H1 (cell line): ENCODE data around the gene PPCDC. TPM values are rescaled to one million over a fixed set of nuclear protein-coding genes. Genes with fewer than 3 reads are reported as not detected.

Source experiments
- CTCF ChIA-PET: fragments of 300-600 bp; sonication (Branson Sonifier 250); formaldehyde crosslinking; loops from one replicate; lab custom pipeline; 2021; ENCODE audit not compliant: partially characterized antibody; lab: Charles Lee
- POLR2A ChIA-PET: fragments of 300-600 bp; sonication (Branson Sonifier 250); formaldehyde crosslinking; loops from one replicate; lab custom pipeline; 2021; ENCODE audit warnings: inconsistent platforms; ENCODE audit not compliant: partially characterized antibody; lab: Charles Lee
- DNase-seq, 2 experiments: peaks; one replicate each; pipeline versions ENCODE4 v3.0.0 to v3.0.0-alpha.2; 2010 to 2022; ENCODE audit warnings: low spot score in 2 of 2, low read depth in 1 of 2, mixed read lengths in 1 of 2
- FAIRE-seq: peaks from 2 replicates; lab custom pipeline; 2011; peaks lifted over from hg19 to GRCh38; lab: Jason Lieb, UNC
- H2AFZ ChIP-seq: 2 replicates; pipeline ENCODE4 v1.8.1; 2012; ENCODE audit warnings: low read length, inconsistent platforms
- H2AK5ac ChIP-seq: 2 replicates; pipeline ENCODE4 v1.6.1; 2013; ENCODE audit warnings: low read depth, low read length
- H2BK120ac ChIP-seq: replicated peaks from 2 replicates; pipeline ENCODE3; 2013; ENCODE audit warnings: low read depth, low read length, inconsistent platforms
- H2BK12ac ChIP-seq: 2 replicates; pipeline ENCODE4 v1.6.1; 2013; ENCODE audit warnings: low read depth, low read length
- H2BK15ac ChIP-seq: 2 replicates; pipeline ENCODE4 v1.6.1; 2013; ENCODE audit warnings: low read length
- H2BK20ac ChIP-seq: 2 replicates; pipeline ENCODE4 v1.6.1; 2013; ENCODE audit warnings: low read length
- H2BK5ac ChIP-seq: 2 replicates; pipeline ENCODE4 v1.6.1; 2013; ENCODE audit warnings: low read depth, low read length
- H3K14ac ChIP-seq: 2 replicates; pipeline ENCODE4 v1.6.1; 2013; ENCODE audit warnings: inconsistent platforms; ENCODE audit not compliant: insufficient read length
- H3K18ac ChIP-seq: 2 replicates; pipeline ENCODE4 v1.6.1; 2013; ENCODE audit warnings: low read length; ENCODE audit errors: extremely low read depth
- H3K23ac ChIP-seq: 2 replicates; pipeline ENCODE4 v1.6.1; 2013; ENCODE audit warnings: inconsistent platforms; ENCODE audit not compliant: insufficient read length
- H3K23me2 ChIP-seq: 2 replicates; pipeline ENCODE4 v1.6.1; 2013; ENCODE audit warnings: low read depth, low read length
- H3K27ac ChIP-seq: 2 replicates; pipeline ENCODE4 v1.6.1; 2011; ENCODE audit warnings: low read depth, low read length, inconsistent platforms
- H3K27me3 ChIP-seq, 4 experiments: replicated peaks in 1 of 4; 1 replicate in 1 of 4; 2 replicates in 3 of 4; pipeline versions ENCODE4 v1.6.1 to v1.8.1; 2011 to 2013; ENCODE audit warnings: low read length in 3 of 4, mild to moderate bottlenecking in 3 of 4, inconsistent platforms in 2 of 4, mixed read lengths in 2 of 4, moderate library complexity in 1 of 4; ENCODE audit not compliant: control insufficient read depth in 3 of 4, insufficient read depth in 3 of 4; ENCODE audit errors: extremely low read depth in 1 of 4
- H3K36me3 ChIP-seq, 4 experiments: 2 replicates each; pipeline versions ENCODE4 v1.6.1 to v1.8.1; 2011 to 2013; ENCODE audit warnings: mild to moderate bottlenecking in 4 of 4, low read length in 3 of 4, moderate library complexity in 2 of 4, control low read depth in 1 of 4, inconsistent platforms in 1 of 4; ENCODE audit not compliant: insufficient read depth in 4 of 4, control insufficient read depth in 2 of 4
- H3K4ac ChIP-seq: replicated peaks from 2 replicates; pipeline ENCODE3; 2013; ENCODE audit warnings: low read length, low read depth, mixed read lengths, inconsistent platforms; ENCODE audit not compliant: insufficient read length
- H3K4me1 ChIP-seq, 4 experiments: replicated peaks in 1 of 4; 1 replicate in 1 of 4; 2 replicates in 3 of 4; pipeline versions ENCODE4 v1.6.1 to v1.8.1; 2011 to 2013; ENCODE audit warnings: low read length in 3 of 4, inconsistent platforms in 2 of 4, mixed read lengths in 1 of 4; ENCODE audit not compliant: insufficient read depth in 4 of 4, control insufficient read depth in 3 of 4
- H3K4me2 ChIP-seq, 2 experiments: 2 replicates each; pipeline versions ENCODE4 v1.6.1 to v1.8.1; 2011 to 2013; ENCODE audit warnings: low read depth in 2 of 2, low read length in 2 of 2, control low read depth in 1 of 2, inconsistent platforms in 1 of 2, mild to moderate bottlenecking in 1 of 2; ENCODE audit not compliant: insufficient read depth in 1 of 2
- H3K4me3 ChIP-seq, 4 experiments: fragments of 200-600, 300-600 bp in 1 of 4; sonication (generic), shearing (Covaris generic), sonication (Bioruptor Twin) in 1 of 4; 2 replicates each; pipeline versions ENCODE4 v1.5.1 to v1.8.1; 2011 to 2016; ENCODE audit warnings: low read length in 4 of 4, low read depth in 3 of 4, control low read depth in 2 of 4, inconsistent platforms in 2 of 4, mild to moderate bottlenecking in 2 of 4, mixed read lengths in 1 of 4, moderate library complexity in 1 of 4; ENCODE audit not compliant: insufficient read depth in 2 of 4; ENCODE audit errors: extremely low read depth in 1 of 4
- H3K56ac ChIP-seq: replicated peaks from 2 replicates; pipeline ENCODE3; 2013; ENCODE audit warnings: low read depth, mild to moderate bottlenecking, mixed read lengths, low read length, inconsistent platforms; ENCODE audit not compliant: insufficient read length
- H3K79me1 ChIP-seq: 2 replicates; pipeline ENCODE4 v1.6.1; 2013; ENCODE audit warnings: low read depth, low read length, control low read depth
- H3K79me2 ChIP-seq, 2 experiments: 2 replicates each; pipeline versions ENCODE4 v1.6.1 to v1.8.1; 2012 to 2013; ENCODE audit warnings: low read length in 2 of 2, mild to moderate bottlenecking in 2 of 2, inconsistent platforms in 1 of 2; ENCODE audit not compliant: insufficient read depth in 2 of 2, control insufficient read depth in 1 of 2
- H3K9ac ChIP-seq, 4 experiments: replicated peaks in 1 of 4; 1 replicate in 1 of 4; 2 replicates in 3 of 4; pipeline versions ENCODE4 v1.6.1 to v1.8.1; 2011 to 2013; ENCODE audit warnings: low read depth in 3 of 4, low read length in 3 of 4, control low read depth in 2 of 4, mild to moderate bottlenecking in 2 of 4, moderate library complexity in 2 of 4, inconsistent platforms in 1 of 4; ENCODE audit errors: extremely low read depth in 1 of 4
- H3K9me3 ChIP-seq, 2 experiments: 2 replicates each; pipeline versions ENCODE4 v1.6.1 to v1.8.1; 2012 to 2013; ENCODE audit warnings: mild to moderate bottlenecking in 2 of 2, moderate library complexity in 2 of 2, control low read depth in 1 of 2, inconsistent platforms in 1 of 2, low read depth in 1 of 2, low read length in 1 of 2, mixed read lengths in 1 of 2; ENCODE audit not compliant: insufficient read depth in 2 of 2
- H4K20me1 ChIP-seq, 2 experiments: replicated peaks in 1 of 2; 2 replicates each; pipeline versions ENCODE3 to v1.8.1; 2011 to 2013; ENCODE audit warnings: inconsistent platforms in 2 of 2, low read length in 2 of 2, mild to moderate bottlenecking in 1 of 2; ENCODE audit not compliant: insufficient read depth in 2 of 2, control insufficient read depth in 1 of 2
- H4K5ac ChIP-seq: 2 replicates; pipeline ENCODE4 v1.6.1; 2013; ENCODE audit warnings: low read length, low read depth, mixed read lengths, inconsistent platforms; ENCODE audit not compliant: insufficient read length
- H4K8ac ChIP-seq: 2 replicates; pipeline ENCODE4 v1.8.0; 2013; ENCODE audit warnings: mild to moderate bottlenecking, moderate library complexity, low read length, inconsistent platforms; ENCODE audit not compliant: insufficient read depth; ENCODE audit errors: extremely low read depth
- H4K91ac ChIP-seq: replicated peaks from 2 replicates; pipeline ENCODE3; 2013; ENCODE audit warnings: low read length, mixed read lengths, inconsistent platforms; ENCODE audit not compliant: insufficient read length
- CEBPB ChIP-seq: IDR thresholded peaks from 2 replicates; pipeline ENCODE4 v1.6.1; 2012; ENCODE audit warnings: low read depth, low read length
- E2F6 ChIP-seq: IDR thresholded peaks from 2 replicates; pipeline ENCODE4 v1.6.1; 2012; ENCODE audit warnings: inconsistent platforms
- EP300 ChIP-seq, 2 experiments: IDR thresholded peaks; 1 replicate in 1 of 2; 2 replicates in 1 of 2; pipeline ENCODE4 v1.6.1; 2011 to 2012; ENCODE audit warnings: low read depth in 2 of 2, low read length in 2 of 2, mild to moderate bottlenecking in 2 of 2, borderline replicate concordance in 1 of 2, inconsistent platforms in 1 of 2, moderate library complexity in 1 of 2
- NANOG ChIP-seq: IDR thresholded peaks from 2 replicates; pipeline ENCODE4 v1.6.1; 2011; ENCODE audit warnings: low read length, low read depth, mild to moderate bottlenecking, inconsistent platforms; ENCODE audit not compliant: insufficient read depth, poor library complexity, severe bottlenecking
- POLR2AphosphoS5 ChIP-seq: IDR thresholded peaks from 2 replicates; pipeline ENCODE4 v1.6.1; 2011; ENCODE audit warnings: low read depth, low read length
- RBBP5 ChIP-seq: IDR thresholded peaks from 2 replicates; pipeline ENCODE4 v1.7.1; 2012; ENCODE audit warnings: low read depth, mild to moderate bottlenecking, inconsistent platforms, low read length, moderate library complexity, borderline replicate concordance
- SIRT6 ChIP-seq: IDR thresholded peaks from one replicate; pipeline ENCODE4 v1.7.1; 2012; ENCODE audit warnings: low read length, inconsistent platforms
- SP4 ChIP-seq: IDR thresholded peaks from 2 replicates; pipeline ENCODE4 v1.6.1; 2012; ENCODE audit warnings: low read length, inconsistent platforms
- TAF7 ChIP-seq: optimal IDR thresholded peaks from 2 replicates; pipeline ENCODE3; 2011; ENCODE audit warnings: low read depth, mild to moderate bottlenecking, inconsistent platforms, low read length, moderate library complexity, borderline replicate concordance
- TCF12 ChIP-seq: IDR thresholded peaks from 2 replicates; pipeline ENCODE4 v1.6.1; 2011; ENCODE audit warnings: low read depth, mild to moderate bottlenecking, low read length
- WGBS, 2 experiments: shearing (Covaris generic) in 1 of 2; methylation state at CpG; one replicate each; pipeline versions ENCODE4 v1.1.6 to v1.1.7; 2013 to 2015; ENCODE audit warnings: low lambda C conversion rate in 2 of 2, mixed read lengths in 2 of 2, inconsistent platforms in 1 of 2, low coverage in 1 of 2, missing lambda C conversion rate in 1 of 2; ENCODE audit not compliant: insufficient replicate concordance in 2 of 2, insufficient coverage in 1 of 2, insufficient read length in 1 of 2; ENCODE audit errors: extremely low coverage in 1 of 2, missing lambda C conversion rate in 1 of 2; 5-methylcytosine and 5-hydroxymethylcytosine counted together
- polyA plus RNA-seq, 7 experiments: library from polyadenylated mRNA; depleted of rRNA in 3 of 7; stranded (reverse) in 5 of 7; unstranded in 2 of 7; fragments of >200 nt in 5 of 7; fragments of 200-250 nt in 2 of 7; gene quantifications; 1 replicate in 5 of 7; 2 replicates in 1 of 7; 4 replicates in 1 of 7; pipeline versions ENCODE4 v1.2.1 to v1.2.3, GENCODE V29; 2011 to 2013; ENCODE audit warnings: missing spikeins in 2 of 7, mixed read lengths in 2 of 7
- total RNA-seq: library from RNA; stranded (reverse); fragmentation: NEBNext Ultra II Directional; extraction: Animal tissue kit (Norgen Biotek cat#: 25700); gene quantifications from 2 replicates; pipeline ENCODE4 v1.2.1, GENCODE V29; 2021

The PPCDC gene
- total and polyA plus RNA-seq, 2 of the 8 experiments (the other 6 are each of a cell fraction or from before 2014, with no cell fraction given), result 11.3 to 29.7 TPM

GRCh38 chr15:74977599-74977998, 45.8 kb upstream of the PPCDC start:
- Histone ChIP-seq H3K27me3 (no peaks in the 10 kb centered on the region), H3K4me3 (no peak overlapping the region), H4K5ac (no peak overlapping the region), H3K27ac (no peak overlapping the region), H3K4me1 (peaks cover 0 to 4% (median 1%) of the 10 kb centered on the region in 4 experiments; a peak in 3 of 7 replicates), H3K9me3 (no peaks in the 10 kb centered on the region), H3K79me1 (no peaks in the 10 kb centered on the region), H4K91ac (no peak overlapping the region), H3K79me2 (no peaks in the 10 kb centered on the region), H2BK15ac (no peak overlapping the region), H3K14ac (no peak overlapping the region), H2BK120ac (no peak overlapping the region), H3K23me2 (no peaks in the 10 kb centered on the region), H2BK5ac (no peak overlapping the region), H3K4ac (no peak overlapping the region), H2BK20ac (no peak overlapping the region), H3K56ac (no peak overlapping the region), H4K8ac (no peak overlapping the region), H2AFZ (no peak overlapping the region), H3K9ac (no peak overlapping the region), H3K4me2 (no peak overlapping the region), H4K20me1 (no peaks in the 10 kb centered on the region), H2AK5ac (no peak overlapping the region), H3K18ac (no peak overlapping the region), H2BK12ac (no peak overlapping the region), H3K36me3 (no peaks in the 10 kb centered on the region), H3K23ac (no peak overlapping the region)
- FAIRE-seq, result no peak
- WGBS, 2 experiments, result 91% methylated on average over 4 of the region's 4 CpGs; no CpG with 5 or more reads in 1 of the 2 experiments
- ChIA-PET CTCF (no interaction called here), POLR2A (no interaction called here)
- DNase-seq, result no peak
- TF ChIP-seq SIRT6 (no peak), TCF12 (no peak), EP300 (IDR thresholded peaks at IDR 0.05; ENCODE audit: borderline replicate concordance in 1 of 2, low read depth in 2 of 2, low read length in 2 of 2) (no peak), NANOG (no peak), TAF7 (no peak), POLR2AphosphoS5 (no peak), CEBPB (no peak), RBBP5 (no peak), SP4 (no peak), E2F6 (no peak)
